HL-60 (cell line): Measurements from ENCODE around the gene SAC3D1.

Experiments
- GABPA ChIP-seq: IDR thresholded peaks from 2 replicates; pipeline ENCODE4 v1.6.1; 2012; ENCODE audit warnings: low read depth
- POLR2AphosphoS5 ChIP-seq: IDR thresholded peaks from 2 replicates; pipeline ENCODE4 v1.6.1; 2012; ENCODE audit warnings: low read depth
- SPI1 ChIP-seq: IDR thresholded peaks from 2 replicates; pipeline ENCODE4 v1.6.1; 2012; ENCODE audit warnings: low read depth, mild to moderate bottlenecking, borderline replicate concordance
- TF ChIP-seq, protein P1 (sequence below): IDR thresholded peaks from one replicate; pipeline ENCODE4 v1.5.1; 2011; ENCODE audit warnings: low read length, control low read depth, inconsistent platforms; ENCODE audit not compliant: insufficient read depth
- TF ChIP-seq, protein P2 (sequence below): IDR thresholded peaks from 2 replicates; pipeline ENCODE4 v1.6.1; 2012; ENCODE audit warnings: low read depth; ENCODE audit not compliant: insufficient replicate concordance

DNA sequence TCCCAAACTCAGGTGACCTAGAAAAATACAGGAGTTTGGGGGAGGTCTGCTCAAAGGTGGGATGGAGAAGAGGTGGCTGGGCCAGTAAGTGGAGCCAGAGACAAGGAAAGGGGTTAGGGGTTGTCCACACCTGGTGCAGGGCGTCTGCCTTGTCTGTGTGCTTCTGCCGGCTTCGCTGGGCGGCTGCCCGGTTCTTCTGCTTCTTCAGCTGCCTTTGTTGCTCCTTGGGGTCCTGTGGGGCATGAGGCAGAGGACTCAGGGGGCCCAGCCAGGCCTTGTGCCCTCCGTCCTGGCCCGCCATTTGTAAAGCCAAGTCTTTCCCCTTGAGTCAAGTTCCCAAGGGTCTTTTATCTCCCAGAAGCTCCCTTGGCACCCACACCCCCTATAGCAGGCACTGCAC lies 46.7 kb upstream of the SAC3D1 start:
- TF ChIP-seq GABPA (no peak), POLR2AphosphoS5 (no peak), SPI1 (no peak)
- TF ChIP-seq, protein P1, sequence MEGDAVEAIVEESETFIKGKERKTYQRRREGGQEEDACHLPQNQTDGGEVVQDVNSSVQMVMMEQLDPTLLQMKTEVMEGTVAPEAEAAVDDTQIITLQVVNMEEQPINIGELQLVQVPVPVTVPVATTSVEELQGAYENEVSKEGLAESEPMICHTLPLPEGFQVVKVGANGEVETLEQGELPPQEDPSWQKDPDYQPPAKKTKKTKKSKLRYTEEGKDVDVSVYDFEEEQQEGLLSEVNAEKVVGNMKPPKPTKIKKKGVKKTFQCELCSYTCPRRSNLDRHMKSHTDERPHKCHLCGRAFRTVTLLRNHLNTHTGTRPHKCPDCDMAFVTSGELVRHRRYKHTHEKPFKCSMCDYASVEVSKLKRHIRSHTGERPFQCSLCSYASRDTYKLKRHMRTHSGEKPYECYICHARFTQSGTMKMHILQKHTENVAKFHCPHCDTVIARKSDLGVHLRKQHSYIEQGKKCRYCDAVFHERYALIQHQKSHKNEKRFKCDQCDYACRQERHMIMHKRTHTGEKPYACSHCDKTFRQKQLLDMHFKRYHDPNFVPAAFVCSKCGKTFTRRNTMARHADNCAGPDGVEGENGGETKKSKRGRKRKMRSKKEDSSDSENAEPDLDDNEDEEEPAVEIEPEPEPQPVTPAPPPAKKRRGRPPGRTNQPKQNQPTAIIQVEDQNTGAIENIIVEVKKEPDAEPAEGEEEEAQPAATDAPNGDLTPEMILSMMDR: no peak
- TF ChIP-seq, protein P2, sequence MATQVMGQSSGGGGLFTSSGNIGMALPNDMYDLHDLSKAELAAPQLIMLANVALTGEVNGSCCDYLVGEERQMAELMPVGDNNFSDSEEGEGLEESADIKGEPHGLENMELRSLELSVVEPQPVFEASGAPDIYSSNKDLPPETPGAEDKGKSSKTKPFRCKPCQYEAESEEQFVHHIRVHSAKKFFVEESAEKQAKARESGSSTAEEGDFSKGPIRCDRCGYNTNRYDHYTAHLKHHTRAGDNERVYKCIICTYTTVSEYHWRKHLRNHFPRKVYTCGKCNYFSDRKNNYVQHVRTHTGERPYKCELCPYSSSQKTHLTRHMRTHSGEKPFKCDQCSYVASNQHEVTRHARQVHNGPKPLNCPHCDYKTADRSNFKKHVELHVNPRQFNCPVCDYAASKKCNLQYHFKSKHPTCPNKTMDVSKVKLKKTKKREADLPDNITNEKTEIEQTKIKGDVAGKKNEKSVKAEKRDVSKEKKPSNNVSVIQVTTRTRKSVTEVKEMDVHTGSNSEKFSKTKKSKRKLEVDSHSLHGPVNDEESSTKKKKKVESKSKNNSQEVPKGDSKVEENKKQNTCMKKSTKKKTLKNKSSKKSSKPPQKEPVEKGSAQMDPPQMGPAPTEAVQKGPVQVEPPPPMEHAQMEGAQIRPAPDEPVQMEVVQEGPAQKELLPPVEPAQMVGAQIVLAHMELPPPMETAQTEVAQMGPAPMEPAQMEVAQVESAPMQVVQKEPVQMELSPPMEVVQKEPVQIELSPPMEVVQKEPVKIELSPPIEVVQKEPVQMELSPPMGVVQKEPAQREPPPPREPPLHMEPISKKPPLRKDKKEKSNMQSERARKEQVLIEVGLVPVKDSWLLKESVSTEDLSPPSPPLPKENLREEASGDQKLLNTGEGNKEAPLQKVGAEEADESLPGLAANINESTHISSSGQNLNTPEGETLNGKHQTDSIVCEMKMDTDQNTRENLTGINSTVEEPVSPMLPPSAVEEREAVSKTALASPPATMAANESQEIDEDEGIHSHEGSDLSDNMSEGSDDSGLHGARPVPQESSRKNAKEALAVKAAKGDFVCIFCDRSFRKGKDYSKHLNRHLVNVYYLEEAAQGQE: no peak
